WTC11 (cell line): ENCODE results near the gene PCDHGC4. TPM values are rescaled to one million over a fixed set of nuclear protein-coding genes. Genes with fewer than 3 reads are reported as not detected.

Source experiments
- ATAC-seq: fragments of 200-7000 bp; cut with Tn5 transposase; 2 replicates; pipeline ENCODE4 v1.10.0; 2021; ENCODE audit warnings: mild to moderate bottlenecking, moderate library complexity
- CTCF ChIA-PET: fragments of 300-600 bp; sonication (Branson Sonifier 250); formaldehyde crosslinking; loops from one replicate; lab custom pipeline; 2021; ENCODE audit warnings: antibody characterized with exemption; lab: Charles Lee
- POLR2A ChIA-PET: fragments of 350-600 bp; sonication (Branson Sonifier 250); formaldehyde crosslinking; loops from one replicate; lab custom pipeline; 2021; ENCODE audit warnings: antibody characterized with exemption; lab: Charles Lee
- DNase-seq: peaks from one replicate; pipeline ENCODE4 v3.0.0; 2021; ENCODE audit warnings: low spot score
- H3K27ac Mint-ChIP-seq: 2 replicates; pipeline ENCODE4 v1.8.0; 2021; ENCODE audit warnings: mixed read lengths
- H3K27me3 Mint-ChIP-seq: 2 replicates; pipeline ENCODE4 v1.8.0; 2021; ENCODE audit warnings: low read depth, mild to moderate bottlenecking, moderate library complexity, mixed read lengths
- H3K36me3 Mint-ChIP-seq: 2 replicates; pipeline ENCODE4 v1.8.0; 2021; ENCODE audit warnings: mixed read lengths
- H3K4me1 Mint-ChIP-seq: 2 replicates; pipeline ENCODE4 v1.8.0; 2022; ENCODE audit warnings: mixed read lengths
- H3K4me3 Mint-ChIP-seq: 2 replicates; pipeline ENCODE4 v1.8.0; 2021; ENCODE audit warnings: mild to moderate bottlenecking, moderate library complexity, mixed read lengths
- H3K9me3 Mint-ChIP-seq: 2 replicates; pipeline ENCODE4 v1.8.0; 2021; ENCODE audit warnings: mixed read lengths
- ATF1 ChIP-seq: sonication (generic); formaldehyde crosslinking; IDR thresholded peaks from 2 replicates; pipeline ENCODE4 v1.8.1; 2023; ENCODE audit warnings: mild to moderate bottlenecking, moderate library complexity, missing genetic modification reagents
- CREM ChIP-seq: sonication (generic); formaldehyde crosslinking; IDR thresholded peaks from 2 replicates; pipeline ENCODE4 v1.8.1; 2022; ENCODE audit warnings: mild to moderate bottlenecking, missing genetic modification reagents, moderate library complexity
- ELF4 ChIP-seq: sonication (generic); formaldehyde crosslinking; IDR thresholded peaks from 2 replicates; pipeline ENCODE4 v1.8.1; 2022; ENCODE audit warnings: low read depth, mild to moderate bottlenecking, moderate library complexity, missing genetic modification reagents
- NFYB ChIP-seq: sonication (generic); formaldehyde crosslinking; conservative IDR thresholded peaks from 2 replicates; pipeline ENCODE4 v1.8.0; 2022; ENCODE audit warnings: low read depth, missing genetic modification reagents
- ZNF138 ChIP-seq: sonication (generic); formaldehyde crosslinking; conservative IDR thresholded peaks from 2 replicates; pipeline ENCODE4 v1.8.1; 2022; ENCODE audit warnings: mild to moderate bottlenecking, moderate library complexity, missing genetic modification reagents
- ZNF423 ChIP-seq: fragments of 250-450 bp; sonication (Bioruptor Pico); IDR thresholded peaks from 2 replicates; pipeline ENCODE4 v2.1.2; 2022; ENCODE audit warnings: mild to moderate bottlenecking, moderate library complexity
- ZNF671 ChIP-seq: fragments of 250-450 bp; sonication (Bioruptor Pico); IDR thresholded peaks from 2 replicates; pipeline ENCODE4 v1.8.0; 2021; ENCODE audit warnings: mild to moderate bottlenecking
- total RNA-seq: library from RNA; stranded (reverse); gene quantifications from 3 replicates; pipeline ENCODE4 v1.2.3, GENCODE V29; 2021
- TF ChIP-seq, protein P1 (sequence below): fragments of 250-450 bp; sonication (Bioruptor Pico); IDR thresholded peaks from 2 replicates; pipeline ENCODE4 v1.9.0; 2021; ENCODE audit warnings: moderate library complexity, mild to moderate bottlenecking, inconsistent platforms, borderline replicate concordance
- TF ChIP-seq, protein P2 (sequence below): sonication (generic); formaldehyde crosslinking; IDR thresholded peaks from 2 replicates; pipeline ENCODE4 v1.8.0; 2022; ENCODE audit warnings: mild to moderate bottlenecking, missing genetic modification reagents
- TF ChIP-seq, protein P3 (sequence below): sonication (generic); formaldehyde crosslinking; IDR thresholded peaks from 2 replicates; pipeline ENCODE4 v1.8.0; 2023; ENCODE audit warnings: missing genetic modification reagents, mild to moderate bottlenecking, borderline replicate concordance
- TF ChIP-seq, protein P4 (sequence below): sonication (generic); formaldehyde crosslinking; IDR thresholded peaks from 2 replicates; pipeline ENCODE4 v1.8.1; 2022; ENCODE audit warnings: mild to moderate bottlenecking, moderate library complexity, missing genetic modification reagents
- TF ChIP-seq, protein P5 (sequence below): sonication (generic); formaldehyde crosslinking; IDR thresholded peaks from 2 replicates; pipeline ENCODE4 v1.8.0; 2022; ENCODE audit warnings: mild to moderate bottlenecking, missing genetic modification reagents
- TF ChIP-seq, protein P6 (sequence below): fragments of 250-450 bp; sonication (Bioruptor Pico); IDR thresholded peaks from 2 replicates; pipeline ENCODE4 v1.8.0; 2021; ENCODE audit warnings: mild to moderate bottlenecking

Gene PCDHGC4
- total RNA-seq, 1 experiment from 2014 or later, result 6.1 TPM

DNA sequence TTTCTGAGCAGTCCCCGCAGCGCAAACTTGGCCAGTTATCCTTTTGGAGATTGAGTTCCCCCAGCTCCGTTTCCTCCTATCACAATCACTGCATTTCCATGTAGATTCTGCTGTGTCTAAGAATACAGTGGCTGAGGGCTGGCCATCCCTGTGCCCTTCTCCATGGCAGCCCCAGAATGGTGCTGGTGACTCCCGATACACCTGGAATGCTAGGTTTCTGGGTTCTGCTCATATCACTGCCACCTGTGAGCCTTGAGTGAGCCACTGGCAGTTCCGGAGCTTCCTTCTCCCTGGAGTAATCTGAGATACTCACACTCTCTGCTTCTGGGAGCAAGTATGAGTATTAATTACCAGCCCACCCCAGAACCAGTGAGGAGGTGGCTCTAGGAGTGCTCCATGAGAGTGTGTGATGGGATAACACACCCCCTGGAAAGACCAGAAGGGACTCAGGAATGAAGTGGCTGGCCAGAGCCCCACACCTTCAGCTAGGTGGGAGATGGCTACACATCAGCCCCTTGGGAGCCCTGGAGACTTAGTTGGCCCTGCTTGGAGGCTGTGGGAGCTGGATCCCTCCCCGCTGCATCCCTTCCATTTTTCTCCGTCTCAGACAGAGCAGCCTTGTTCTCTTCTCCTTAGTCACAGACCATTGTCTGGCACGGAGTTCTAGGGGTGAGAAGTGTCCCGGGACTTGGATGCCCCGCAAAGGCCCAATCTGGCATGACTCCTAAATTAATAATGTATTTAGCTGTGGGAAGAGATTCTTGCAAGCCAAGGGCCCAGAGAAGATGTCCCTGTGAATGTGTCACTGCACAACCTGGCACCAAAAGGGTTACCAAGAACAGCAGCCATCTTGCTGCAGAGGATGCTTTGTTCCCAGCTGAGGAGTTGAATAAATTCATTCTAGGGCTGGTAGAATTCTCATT, 8.9 kb downstream of the PCDHGC4 start (continued):
- TF ChIP-seq, protein P1, sequence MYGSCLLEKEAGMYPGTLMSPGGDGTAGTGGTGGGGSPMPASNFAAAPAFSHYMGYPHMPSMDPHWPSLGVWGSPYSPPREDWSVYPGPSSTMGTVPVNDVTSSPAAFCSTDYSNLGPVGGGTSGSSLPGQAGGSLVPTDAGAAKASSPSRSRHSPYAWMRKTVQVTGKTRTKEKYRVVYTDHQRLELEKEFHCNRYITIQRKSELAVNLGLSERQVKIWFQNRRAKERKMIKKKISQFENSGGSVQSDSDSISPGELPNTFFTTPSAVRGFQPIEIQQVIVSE (CRISPR knock-in tag), result no peak
- TF ChIP-seq ZNF138 (no peak), CREM (CRISPR knock-in tag) (no peak), ATF1 (CRISPR knock-in tag) (no peak), ZNF671 (CRISPR knock-in tag) (no peak), NFYB (CRISPR knock-in tag) (no peak)
- TF ChIP-seq, protein P2, sequence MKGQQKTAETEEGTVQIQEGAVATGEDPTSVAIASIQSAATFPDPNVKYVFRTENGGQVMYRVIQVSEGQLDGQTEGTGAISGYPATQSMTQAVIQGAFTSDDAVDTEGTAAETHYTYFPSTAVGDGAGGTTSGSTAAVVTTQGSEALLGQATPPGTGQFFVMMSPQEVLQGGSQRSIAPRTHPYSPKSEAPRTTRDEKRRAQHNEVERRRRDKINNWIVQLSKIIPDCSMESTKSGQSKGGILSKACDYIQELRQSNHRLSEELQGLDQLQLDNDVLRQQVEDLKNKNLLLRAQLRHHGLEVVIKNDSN (CRISPR knock-in tag), result no peak
- TF ChIP-seq, protein P3, sequence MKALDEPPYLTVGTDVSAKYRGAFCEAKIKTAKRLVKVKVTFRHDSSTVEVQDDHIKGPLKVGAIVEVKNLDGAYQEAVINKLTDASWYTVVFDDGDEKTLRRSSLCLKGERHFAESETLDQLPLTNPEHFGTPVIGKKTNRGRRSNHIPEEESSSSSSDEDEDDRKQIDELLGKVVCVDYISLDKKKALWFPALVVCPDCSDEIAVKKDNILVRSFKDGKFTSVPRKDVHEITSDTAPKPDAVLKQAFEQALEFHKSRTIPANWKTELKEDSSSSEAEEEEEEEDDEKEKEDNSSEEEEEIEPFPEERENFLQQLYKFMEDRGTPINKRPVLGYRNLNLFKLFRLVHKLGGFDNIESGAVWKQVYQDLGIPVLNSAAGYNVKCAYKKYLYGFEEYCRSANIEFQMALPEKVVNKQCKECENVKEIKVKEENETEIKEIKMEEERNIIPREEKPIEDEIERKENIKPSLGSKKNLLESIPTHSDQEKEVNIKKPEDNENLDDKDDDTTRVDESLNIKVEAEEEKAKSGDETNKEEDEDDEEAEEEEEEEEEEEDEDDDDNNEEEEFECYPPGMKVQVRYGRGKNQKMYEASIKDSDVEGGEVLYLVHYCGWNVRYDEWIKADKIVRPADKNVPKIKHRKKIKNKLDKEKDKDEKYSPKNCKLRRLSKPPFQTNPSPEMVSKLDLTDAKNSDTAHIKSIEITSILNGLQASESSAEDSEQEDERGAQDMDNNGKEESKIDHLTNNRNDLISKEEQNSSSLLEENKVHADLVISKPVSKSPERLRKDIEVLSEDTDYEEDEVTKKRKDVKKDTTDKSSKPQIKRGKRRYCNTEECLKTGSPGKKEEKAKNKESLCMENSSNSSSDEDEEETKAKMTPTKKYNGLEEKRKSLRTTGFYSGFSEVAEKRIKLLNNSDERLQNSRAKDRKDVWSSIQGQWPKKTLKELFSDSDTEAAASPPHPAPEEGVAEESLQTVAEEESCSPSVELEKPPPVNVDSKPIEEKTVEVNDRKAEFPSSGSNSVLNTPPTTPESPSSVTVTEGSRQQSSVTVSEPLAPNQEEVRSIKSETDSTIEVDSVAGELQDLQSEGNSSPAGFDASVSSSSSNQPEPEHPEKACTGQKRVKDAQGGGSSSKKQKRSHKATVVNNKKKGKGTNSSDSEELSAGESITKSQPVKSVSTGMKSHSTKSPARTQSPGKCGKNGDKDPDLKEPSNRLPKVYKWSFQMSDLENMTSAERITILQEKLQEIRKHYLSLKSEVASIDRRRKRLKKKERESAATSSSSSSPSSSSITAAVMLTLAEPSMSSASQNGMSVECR (CRISPR knock-in tag), result no peak
- TF ChIP-seq, protein P4, sequence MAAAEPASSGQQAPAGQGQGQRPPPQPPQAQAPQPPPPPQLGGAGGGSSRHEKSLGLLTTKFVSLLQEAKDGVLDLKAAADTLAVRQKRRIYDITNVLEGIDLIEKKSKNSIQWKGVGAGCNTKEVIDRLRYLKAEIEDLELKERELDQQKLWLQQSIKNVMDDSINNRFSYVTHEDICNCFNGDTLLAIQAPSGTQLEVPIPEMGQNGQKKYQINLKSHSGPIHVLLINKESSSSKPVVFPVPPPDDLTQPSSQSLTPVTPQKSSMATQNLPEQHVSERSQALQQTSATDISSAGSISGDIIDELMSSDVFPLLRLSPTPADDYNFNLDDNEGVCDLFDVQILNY, result no peak
- TF ChIP-seq, protein P5, sequence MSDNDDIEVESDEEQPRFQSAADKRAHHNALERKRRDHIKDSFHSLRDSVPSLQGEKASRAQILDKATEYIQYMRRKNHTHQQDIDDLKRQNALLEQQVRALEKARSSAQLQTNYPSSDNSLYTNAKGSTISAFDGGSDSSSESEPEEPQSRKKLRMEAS (CRISPR knock-in tag), result no peak
- TF ChIP-seq, protein P6, sequence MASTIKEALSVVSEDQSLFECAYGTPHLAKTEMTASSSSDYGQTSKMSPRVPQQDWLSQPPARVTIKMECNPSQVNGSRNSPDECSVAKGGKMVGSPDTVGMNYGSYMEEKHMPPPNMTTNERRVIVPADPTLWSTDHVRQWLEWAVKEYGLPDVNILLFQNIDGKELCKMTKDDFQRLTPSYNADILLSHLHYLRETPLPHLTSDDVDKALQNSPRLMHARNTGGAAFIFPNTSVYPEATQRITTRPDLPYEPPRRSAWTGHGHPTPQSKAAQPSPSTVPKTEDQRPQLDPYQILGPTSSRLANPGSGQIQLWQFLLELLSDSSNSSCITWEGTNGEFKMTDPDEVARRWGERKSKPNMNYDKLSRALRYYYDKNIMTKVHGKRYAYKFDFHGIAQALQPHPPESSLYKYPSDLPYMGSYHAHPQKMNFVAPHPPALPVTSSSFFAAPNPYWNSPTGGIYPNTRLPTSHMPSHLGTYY (CRISPR knock-in tag), result no peak

DNA sequence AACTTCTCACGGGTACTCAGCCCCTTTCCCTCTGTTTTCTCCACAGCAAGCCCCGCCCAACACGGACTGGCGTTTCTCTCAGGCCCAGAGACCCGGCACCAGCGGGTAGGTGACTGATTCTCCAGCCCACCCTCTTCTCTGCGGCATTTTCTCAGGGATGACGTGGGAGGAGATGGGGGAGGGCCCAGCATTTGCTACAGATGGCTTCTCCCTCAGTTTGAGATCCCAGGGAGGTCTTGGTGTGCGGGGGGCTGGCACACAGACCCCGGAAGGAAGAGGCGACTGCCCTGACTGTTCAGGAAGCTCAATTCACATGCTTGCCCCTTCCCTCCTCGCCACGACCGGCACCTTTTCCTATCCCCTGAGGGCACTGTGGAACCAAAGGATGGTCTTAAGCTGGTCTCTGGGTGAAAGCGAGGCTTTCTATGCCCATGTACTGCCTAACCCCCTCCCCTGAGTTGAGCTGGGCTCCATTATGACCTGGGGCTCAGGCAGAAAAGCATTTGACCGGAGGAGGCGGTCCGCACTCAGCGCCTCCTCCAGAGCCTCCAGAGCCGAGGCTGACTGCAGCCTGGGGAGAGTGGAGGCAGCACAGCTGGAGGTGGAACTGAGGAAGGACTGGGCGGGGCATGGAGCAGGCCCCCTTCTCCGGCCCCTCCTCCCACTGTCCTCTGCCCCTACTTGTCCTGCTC, 10.1 kb downstream of the PCDHGC4 start:
- Mint-ChIP-seq H3K4me1 (peaks cover 45% of the 10 kb centered on the region), H3K4me3 (peak overlapping the region; percentile 40), H3K27me3 (peaks cover 43% of the 10 kb centered on the region), H3K36me3 (peaks cover 16% of the 10 kb centered on the region), H3K27ac (no peak overlapping the region), H3K9me3 (no peaks in the 10 kb centered on the region)
- ATAC-seq (peak; percentile 21), DNase-seq (peak; percentile 51)
- ChIA-PET POLR2A (interaction anchor here (0.8 to 4.5 kb wide), 4 partner anchors 10 to 174 kb away, joined by 4 to 17 read pairs (median 6); partner anchors contain the start of genes PCDHGC4 and TAF7), CTCF (interaction anchor here (0.9 to 6.8 kb wide), 16 partner anchors 9 to 339 kb away, joined by 3 to 113 read pairs (median 11); partner anchors contain the start of genes PCDHB14, PCDHB15, PCDHGA10 and PCDHGA11)
- TF ChIP-seq ELF4 (CRISPR knock-in tag), result no peak
- TF ChIP-seq ZNF423 (CRISPR knock-in tag), result peak; percentile 67; the same call in 1 of the 2 replicates
